Measurements from ENCODE around the gene NLK. TPM values are rescaled to one million over a fixed set of nuclear protein-coding genes. Genes with fewer than 3 reads are reported as not detected.

Gene NLK
- total RNA-seq, 1 donor from 2014 or later, result 11.8 TPM

- Mint-ChIP-seq H3K27ac (ENCODE audit: unreplicated experiment) (peak overlapping the region; percentile 67), H3K27me3 (ENCODE audit: low read depth) (no peaks in the 10 kb centered on the region), H3K4me3 (ENCODE audit: unreplicated experiment) (no peak overlapping the region), H3K36me3 (ENCODE audit: low read depth) (peaks cover 13% of the 10 kb centered on the region), H3K9me3 (ENCODE audit: low read depth) (no peaks in the 10 kb centered on the region), H3K4me1 (ENCODE audit: low read depth) (peaks cover 59% of the 10 kb centered on the region)
- no peak for DNase-seq (ENCODE audit: low spot score)
- TF ChIP-seq CTCF (IDR thresholded peaks at IDR 0.05), result no peak
Measured at GRCh38 chr17:28173801-28174200, 131.3 kb downstream of the NLK start.

- Mint-ChIP-seq H3K27ac (ENCODE audit: unreplicated experiment) (no peak overlapping the region), H3K9me3 (ENCODE audit: low read depth) (no peaks in the 10 kb centered on the region), H3K4me3 (ENCODE audit: unreplicated experiment) (no peak overlapping the region)
Measured at GRCh38 chr17:28174352-28175046, 132.0 kb downstream of the NLK start.

GRCh38 chr17:28177351-28177750 lies 134.9 kb downstream of the NLK start:
- Mint-ChIP-seq H3K4me1 (ENCODE audit: low read depth) (peaks cover 50% of the 10 kb centered on the region), H3K9me3 (ENCODE audit: low read depth) (no peaks in the 10 kb centered on the region), H3K27me3 (ENCODE audit: low read depth) (no peaks in the 10 kb centered on the region), H3K4me3 (ENCODE audit: unreplicated experiment) (no peak overlapping the region), H3K36me3 (ENCODE audit: low read depth) (peaks cover 8% of the 10 kb centered on the region), H3K27ac (ENCODE audit: unreplicated experiment) (peak overlapping the region; percentile 76)
- no peak for TF ChIP-seq CTCF (IDR thresholded peaks at IDR 0.05)
- no peak for DNase-seq (ENCODE audit: low spot score)

More at GRCh38 chr17:28174352-28175046, 132.0 kb downstream of the NLK start:
- Mint-ChIP-seq H3K4me1 (ENCODE audit: low read depth) (peaks cover 60% of the 10 kb centered on the region), H3K27me3 (ENCODE audit: low read depth) (no peaks in the 10 kb centered on the region), H3K36me3 (ENCODE audit: low read depth) (peaks cover 13% of the 10 kb centered on the region)
- TF ChIP-seq CTCF (IDR thresholded peaks at IDR 0.05), result no peak
- no peak for DNase-seq (ENCODE audit: low spot score)

GRCh38 chr17:28178800-28179199 lies 136.3 kb downstream of the NLK start:
- H3K27ac Mint-ChIP-seq (ENCODE audit: unreplicated experiment), result peak overlapping the region; percentile 57
- no peaks in the 10 kb centered on the region for H3K9me3 Mint-ChIP-seq (ENCODE audit: low read depth)
- peaks cover 3% of the 10 kb centered on the region for H3K36me3 Mint-ChIP-seq (ENCODE audit: low read depth)
- TF ChIP-seq CTCF (IDR thresholded peaks at IDR 0.05), result no peak
- H3K4me3 Mint-ChIP-seq (ENCODE audit: unreplicated experiment), result no peak overlapping the region
- no peaks in the 10 kb centered on the region for H3K27me3 Mint-ChIP-seq (ENCODE audit: low read depth)
- DNase-seq (ENCODE audit: low spot score), result no peak
- peaks cover 35% of the 10 kb centered on the region for H3K4me1 Mint-ChIP-seq (ENCODE audit: low read depth)

- H3K4me3 Mint-ChIP-seq (ENCODE audit: unreplicated experiment), result no peak overlapping the region
- no peak for TF ChIP-seq CTCF (IDR thresholded peaks at IDR 0.05)
- H3K27me3 Mint-ChIP-seq (ENCODE audit: low read depth), result no peaks in the 10 kb centered on the region
- H3K36me3 Mint-ChIP-seq (ENCODE audit: low read depth), result peaks cover 2% of the 10 kb centered on the region
- peak overlapping the region; percentile 49 for H3K27ac Mint-ChIP-seq (ENCODE audit: unreplicated experiment)
- no peak for DNase-seq (ENCODE audit: low spot score)
- peaks cover 29% of the 10 kb centered on the region for H3K4me1 Mint-ChIP-seq (ENCODE audit: low read depth)
- no peaks in the 10 kb centered on the region for H3K9me3 Mint-ChIP-seq (ENCODE audit: low read depth)
Measured at GRCh38 chr17:28180449-28180848, 138.0 kb downstream of the NLK start.

Measured in chondrocyte (in vitro differentiated cells).